ENCODE results near the gene ANAPC7. TPM values are rescaled to one million over a fixed set of nuclear protein-coding genes. Genes with fewer than 3 reads are reported as not detected.
A peak's percentile ranks its signal among the peaks of the same experiment; 100 is the strongest.

Gene ANAPC7
- total and polyA plus RNA-seq, 9 of the 15 experiments (the other 6 are each of a cell fraction or from before 2014, with no cell fraction given): 46.7 to 158 (median 109) TPM

DNA sequence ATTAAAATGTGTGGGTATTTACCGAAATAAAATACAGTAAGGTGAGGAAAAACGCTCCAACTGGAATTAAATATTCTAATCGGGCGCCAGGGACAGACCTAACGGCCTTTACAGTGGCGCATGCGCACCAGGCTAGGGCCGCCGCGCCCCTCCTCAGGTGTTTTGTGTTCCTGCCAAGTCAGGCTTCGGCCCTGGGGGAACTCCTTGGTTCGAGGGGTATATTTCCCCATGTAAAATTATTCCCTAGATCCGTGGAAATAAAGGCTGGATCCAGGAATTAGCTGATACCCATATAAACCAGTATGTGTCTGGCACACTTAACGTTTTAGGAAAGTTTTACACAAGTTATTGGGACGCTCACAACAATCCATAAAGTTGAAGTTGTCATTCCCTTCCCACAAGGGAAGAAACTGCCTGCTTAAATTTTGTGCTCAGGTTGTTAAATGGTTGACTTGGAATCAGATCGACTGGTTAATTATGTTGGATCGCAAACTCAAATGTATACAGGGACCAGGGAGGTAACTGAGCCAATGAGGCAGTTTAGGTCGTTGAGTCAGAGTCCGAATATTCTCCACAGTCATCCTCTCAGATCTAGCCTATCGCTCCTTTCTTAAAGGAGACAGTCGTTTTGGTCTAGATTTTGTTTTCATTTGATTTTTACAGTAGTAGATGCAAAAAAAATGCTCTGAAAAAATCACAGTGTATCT, 621 bp upstream of the ANAPC7 start (continued):
- TF ChIP-seq, protein P1, sequence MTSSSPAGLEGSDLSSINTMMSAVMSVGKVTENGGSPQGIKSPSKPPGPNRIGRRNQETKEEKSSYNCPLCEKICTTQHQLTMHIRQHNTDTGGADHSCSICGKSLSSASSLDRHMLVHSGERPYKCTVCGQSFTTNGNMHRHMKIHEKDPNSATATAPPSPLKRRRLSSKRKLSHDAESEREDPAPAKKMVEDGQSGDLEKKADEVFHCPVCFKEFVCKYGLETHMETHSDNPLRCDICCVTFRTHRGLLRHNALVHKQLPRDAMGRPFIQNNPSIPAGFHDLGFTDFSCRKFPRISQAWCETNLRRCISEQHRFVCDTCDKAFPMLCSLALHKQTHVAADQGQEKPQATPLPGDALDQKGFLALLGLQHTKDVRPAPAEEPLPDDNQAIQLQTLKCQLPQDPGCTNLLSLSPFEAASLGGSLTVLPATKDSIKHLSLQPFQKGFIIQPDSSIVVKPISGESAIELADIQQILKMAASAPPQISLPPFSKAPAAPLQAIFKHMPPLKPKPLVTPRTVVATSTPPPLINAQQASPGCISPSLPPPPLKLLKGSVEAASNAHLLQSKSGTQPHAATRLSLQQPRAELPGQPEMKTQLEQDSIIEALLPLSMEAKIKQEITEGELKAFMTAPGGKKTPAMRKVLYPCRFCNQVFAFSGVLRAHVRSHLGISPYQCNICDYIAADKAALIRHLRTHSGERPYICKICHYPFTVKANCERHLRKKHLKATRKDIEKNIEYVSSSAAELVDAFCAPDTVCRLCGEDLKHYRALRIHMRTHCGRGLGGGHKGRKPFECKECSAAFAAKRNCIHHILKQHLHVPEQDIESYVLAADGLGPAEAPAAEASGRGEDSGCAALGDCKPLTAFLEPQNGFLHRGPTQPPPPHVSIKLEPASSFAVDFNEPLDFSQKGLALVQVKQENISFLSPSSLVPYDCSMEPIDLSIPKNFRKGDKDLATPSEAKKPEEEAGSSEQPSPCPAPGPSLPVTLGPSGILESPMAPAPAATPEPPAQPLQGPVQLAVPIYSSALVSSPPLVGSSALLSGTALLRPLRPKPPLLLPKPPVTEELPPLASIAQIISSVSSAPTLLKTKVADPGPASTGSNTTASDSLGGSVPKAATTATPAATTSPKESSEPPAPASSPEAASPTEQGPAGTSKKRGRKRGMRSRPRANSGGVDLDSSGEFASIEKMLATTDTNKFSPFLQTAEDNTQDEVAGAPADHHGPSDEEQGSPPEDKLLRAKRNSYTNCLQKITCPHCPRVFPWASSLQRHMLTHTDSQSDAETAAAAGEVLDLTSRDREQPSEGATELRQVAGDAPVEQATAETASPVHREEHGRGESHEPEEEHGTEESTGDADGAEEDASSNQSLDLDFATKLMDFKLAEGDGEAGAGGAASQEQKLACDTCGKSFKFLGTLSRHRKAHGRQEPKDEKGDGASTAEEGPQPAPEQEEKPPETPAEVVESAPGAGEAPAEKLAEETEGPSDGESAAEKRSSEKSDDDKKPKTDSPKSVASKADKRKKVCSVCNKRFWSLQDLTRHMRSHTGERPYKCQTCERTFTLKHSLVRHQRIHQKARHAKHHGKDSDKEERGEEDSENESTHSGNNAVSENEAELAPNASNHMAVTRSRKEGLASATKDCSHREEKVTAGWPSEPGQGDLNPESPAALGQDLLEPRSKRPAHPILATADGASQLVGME (CRISPR knock-in tag; IDR thresholded peaks at IDR 0.05): no peak
- TF ChIP-seq, protein P2, sequence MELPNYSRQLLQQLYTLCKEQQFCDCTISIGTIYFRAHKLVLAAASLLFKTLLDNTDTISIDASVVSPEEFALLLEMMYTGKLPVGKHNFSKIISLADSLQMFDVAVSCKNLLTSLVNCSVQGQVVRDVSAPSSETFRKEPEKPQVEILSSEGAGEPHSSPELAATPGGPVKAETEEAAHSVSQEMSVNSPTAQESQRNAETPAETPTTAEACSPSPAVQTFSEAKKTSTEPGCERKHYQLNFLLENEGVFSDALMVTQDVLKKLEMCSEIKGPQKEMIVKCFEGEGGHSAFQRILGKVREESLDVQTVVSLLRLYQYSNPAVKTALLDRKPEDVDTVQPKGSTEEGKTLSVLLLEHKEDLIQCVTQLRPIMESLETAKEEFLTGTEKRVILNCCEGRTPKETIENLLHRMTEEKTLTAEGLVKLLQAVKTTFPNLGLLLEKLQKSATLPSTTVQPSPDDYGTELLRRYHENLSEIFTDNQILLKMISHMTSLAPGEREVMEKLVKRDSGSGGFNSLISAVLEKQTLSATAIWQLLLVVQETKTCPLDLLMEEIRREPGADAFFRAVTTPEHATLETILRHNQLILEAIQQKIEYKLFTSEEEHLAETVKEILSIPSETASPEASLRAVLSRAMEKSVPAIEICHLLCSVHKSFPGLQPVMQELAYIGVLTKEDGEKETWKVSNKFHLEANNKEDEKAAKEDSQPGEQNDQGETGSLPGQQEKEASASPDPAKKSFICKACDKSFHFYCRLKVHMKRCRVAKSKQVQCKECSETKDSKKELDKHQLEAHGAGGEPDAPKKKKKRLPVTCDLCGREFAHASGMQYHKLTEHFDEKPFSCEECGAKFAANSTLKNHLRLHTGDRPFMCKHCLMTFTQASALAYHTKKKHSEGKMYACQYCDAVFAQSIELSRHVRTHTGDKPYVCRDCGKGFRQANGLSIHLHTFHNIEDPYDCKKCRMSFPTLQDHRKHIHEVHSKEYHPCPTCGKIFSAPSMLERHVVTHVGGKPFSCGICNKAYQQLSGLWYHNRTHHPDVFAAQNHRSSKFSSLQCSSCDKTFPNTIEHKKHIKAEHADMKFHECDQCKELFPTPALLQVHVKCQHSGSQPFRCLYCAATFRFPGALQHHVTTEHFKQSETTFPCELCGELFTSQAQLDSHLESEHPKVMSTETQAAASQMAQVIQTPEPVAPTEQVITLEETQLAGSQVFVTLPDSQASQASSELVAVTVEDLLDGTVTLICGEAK (IDR thresholded peaks at IDR 0.05): peak; percentile 69
- TF ChIP-seq, protein P2 (CRISPR knock-in tag; IDR thresholded peaks at IDR 0.05): no peak
- no peak for TF ChIP-seq KDM1A (IDR thresholded peaks at IDR 0.05)
- TF ChIP-seq CHCHD3 (CRISPR knock-in tag; IDR thresholded peaks at IDR 0.05): no peak
- TF ChIP-seq ZNF121 (CRISPR knock-in tag; conservative IDR thresholded peaks at IDR 0.05): no peak
- TF ChIP-seq FOXK2 (conservative IDR thresholded peaks at IDR 0.05 in 1 of 2, IDR thresholded peaks at IDR 0.05 in 1 of 2; ENCODE audit: low read depth in 2 of 2): peak in 1 of 2 experiments; percentile 8; a peak in 1 of 4 replicates
- TF ChIP-seq, protein P3, sequence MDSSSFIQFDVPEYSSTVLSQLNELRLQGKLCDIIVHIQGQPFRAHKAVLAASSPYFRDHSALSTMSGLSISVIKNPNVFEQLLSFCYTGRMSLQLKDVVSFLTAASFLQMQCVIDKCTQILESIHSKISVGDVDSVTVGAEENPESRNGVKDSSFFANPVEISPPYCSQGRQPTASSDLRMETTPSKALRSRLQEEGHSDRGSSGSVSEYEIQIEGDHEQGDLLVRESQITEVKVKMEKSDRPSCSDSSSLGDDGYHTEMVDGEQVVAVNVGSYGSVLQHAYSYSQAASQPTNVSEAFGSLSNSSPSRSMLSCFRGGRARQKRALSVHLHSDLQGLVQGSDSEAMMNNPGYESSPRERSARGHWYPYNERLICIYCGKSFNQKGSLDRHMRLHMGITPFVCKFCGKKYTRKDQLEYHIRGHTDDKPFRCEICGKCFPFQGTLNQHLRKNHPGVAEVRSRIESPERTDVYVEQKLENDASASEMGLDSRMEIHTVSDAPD (CRISPR knock-in tag; IDR thresholded peaks at IDR 0.05): no peak
